ENCODE data around the gene COPZ1.
"Not testable (repeated sequence)": the region's sequence is repeated elsewhere in the genome, so short reads cannot be mapped to it uniquely, and the experiment has no call there.

COPZ1 gene

GRCh38 chr12:54331461-54331860, 6.5 kb downstream of the COPZ1 start:
- no peak for DNase-seq (ENCODE audit: low read depth, low spot score)

- DNase-seq (ENCODE audit: low read depth, low spot score) = no peak
Observed at GRCh38 chr12:54333420-54334034, 8.6 kb downstream of the COPZ1 start.

- no peak for DNase-seq (ENCODE audit: low read depth, low spot score)
Observed at GRCh38 chr12:54337280-54337842, 12.4 kb downstream of the COPZ1 start.

- DNase-seq (ENCODE audit: low read depth, low spot score) = no peak
Observed at GRCh38 chr12:54337854-54338650, 13.1 kb downstream of the COPZ1 start.

- DNase-seq (ENCODE audit: low read depth, low spot score) = no peak
Observed at GRCh38 chr12:54338698-54339296, 13.9 kb downstream of the COPZ1 start.

- no peak for DNase-seq (ENCODE audit: low read depth, low spot score)
Observed at GRCh38 chr12:54340846-54341245, 15.9 kb downstream of the COPZ1 start.

- DNase-seq (ENCODE audit: low read depth, low spot score) = no peak
Observed at GRCh38 chr12:54341378-54342300, 16.7 kb downstream of the COPZ1 start.

- no peak for DNase-seq (ENCODE audit: low read depth, low spot score)
Observed at GRCh38 chr12:54349036-54349435, 24.1 kb downstream of the COPZ1 start.

- DNase-seq (ENCODE audit: low read depth, low spot score) = no peak
Observed at GRCh38 chr12:54349679-54350078, 24.7 kb downstream of the COPZ1 start.

GRCh38 chr12:54350743-54351142, 25.8 kb downstream of the COPZ1 start:
- no peak for DNase-seq (ENCODE audit: low read depth, low spot score)

GRCh38 chr12:54351341-54351740, 26.4 kb downstream of the COPZ1 start:
- no peak for DNase-seq (ENCODE audit: low read depth, low spot score)

- DNase-seq (ENCODE audit: low read depth, low spot score) = no peak
Observed at GRCh38 chr12:54352022-54352531, 27.1 kb downstream of the COPZ1 start.

GRCh38 chr12:54352891-54353874, 28.3 kb downstream of the COPZ1 start:
- no peak for DNase-seq (ENCODE audit: low read depth, low spot score)

- DNase-seq (ENCODE audit: low read depth, low spot score) = not testable (repeated sequence)
Observed at GRCh38 chr12:54354271-54354670, 29.3 kb downstream of the COPZ1 start.

- DNase-seq (ENCODE audit: low read depth, low spot score) = no peak
Observed at GRCh38 chr12:54355104-54355815, 30.3 kb downstream of the COPZ1 start.

- no peak for DNase-seq (ENCODE audit: low read depth, low spot score)
Observed at GRCh38 chr12:54356228-54356627, 31.3 kb downstream of the COPZ1 start.

- no peak for DNase-seq (ENCODE audit: low read depth, low spot score)
Observed at GRCh38 chr12:54356951-54357356, 32.0 kb downstream of the COPZ1 start.

GRCh38 chr12:54357506-54358190, 32.7 kb downstream of the COPZ1 start:
- no peak for DNase-seq (ENCODE audit: low read depth, low spot score)
